HG02852 (cell line): Measurements from ENCODE around the gene SRSF8.
"Not testable (repeated sequence)": the region's sequence is repeated elsewhere in the genome, so short reads cannot be mapped to it uniquely, and the experiment has no call there.

Source experiments
- ATAC-seq: cut with Tn5 transposase; IDR thresholded peaks from one replicate; pipeline ENCODE4 v1.9.1; 2021; ENCODE audit warnings: mild to moderate bottlenecking, moderate library complexity; ENCODE audit not compliant: unreplicated experiment

SRSF8 gene

GRCh38 chr11:95093548-95093947, 26.8 kb downstream of the SRSF8 start:
- no peak for ATAC-seq

- ATAC-seq, result peak; percentile 72
These were observed 29.3 kb downstream of the SRSF8 start for GRCh38 chr11:95095858-95096587.

GRCh38 chr11:95097209-95097608, 30.5 kb downstream of the SRSF8 start:
- ATAC-seq, result no peak

- ATAC-seq, result no peak
These were observed 32.1 kb downstream of the SRSF8 start for GRCh38 chr11:95098826-95099225.

GRCh38 chr11:95100191-95100648, 33.5 kb downstream of the SRSF8 start:
- ATAC-seq, result no peak

GRCh38 chr11:95100856-95101507, 34.3 kb downstream of the SRSF8 start:
- no peak for ATAC-seq

GRCh38 chr11:95101935-95102334, 35.2 kb downstream of the SRSF8 start:
- ATAC-seq, result no peak

- no peak for ATAC-seq
These were observed 36.0 kb downstream of the SRSF8 start for GRCh38 chr11:95102733-95103132.

- no peak for ATAC-seq
These were observed 37.0 kb downstream of the SRSF8 start for GRCh38 chr11:95103701-95104100.

- no peak for ATAC-seq
These were observed 37.6 kb downstream of the SRSF8 start for GRCh38 chr11:95104121-95104830.

GRCh38 chr11:95104856-95105255, 38.1 kb downstream of the SRSF8 start:
- no peak for ATAC-seq

- no peak for ATAC-seq
These were observed 41.5 kb downstream of the SRSF8 start for GRCh38 chr11:95108159-95108611.

GRCh38 chr11:95108671-95109551, 42.2 kb downstream of the SRSF8 start:
- no peak for ATAC-seq

GRCh38 chr11:95111471-95111870, 44.8 kb downstream of the SRSF8 start:
- ATAC-seq, result not testable (repeated sequence)

GRCh38 chr11:95111923-95112540, 45.3 kb downstream of the SRSF8 start:
- no peak for ATAC-seq

- ATAC-seq, result no peak
These were observed 48.9 kb downstream of the SRSF8 start for GRCh38 chr11:95115597-95115996.

GRCh38 chr11:95119361-95120060, 52.8 kb downstream of the SRSF8 start:
- ATAC-seq, result no peak
